HepG2 (cell line): Measurements from ENCODE around the gene ZFP14.

ENCODE experiments used
- SKI ChIP-seq: fragments of 450-650 bp; IDR thresholded peaks from one replicate; pipeline ENCODE4 v1.6.1; 2018; ENCODE audit warnings: mild to moderate bottlenecking; ENCODE audit not compliant: partially characterized antibody
- TF ChIP-seq, protein P1 (sequence below): IDR thresholded peaks from 2 replicates; pipeline ENCODE4 v1.6.1; 2012; ENCODE audit warnings: low read depth, low read length, improper control_type of control experiment

DNA sequence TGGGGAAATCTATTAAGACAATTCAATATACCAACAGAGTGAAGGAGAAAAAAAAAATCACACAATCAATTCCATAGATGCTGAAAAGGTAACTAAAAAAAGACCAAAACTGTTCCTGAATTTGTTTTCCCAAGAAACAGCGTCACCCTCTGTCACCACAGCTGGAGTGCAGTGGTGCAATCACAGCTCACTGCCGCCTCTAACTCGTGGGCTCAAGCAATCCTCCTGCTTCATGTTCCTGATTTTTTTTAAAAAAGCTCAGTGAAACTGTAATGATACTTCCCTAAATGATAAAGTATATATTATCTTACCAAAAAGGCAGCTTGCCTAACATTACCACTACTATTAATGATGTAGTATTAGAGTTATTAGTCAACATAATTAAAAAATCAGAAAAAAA lies 19.6 kb upstream of the ZFP14 start:
- TF ChIP-seq, protein P1, sequence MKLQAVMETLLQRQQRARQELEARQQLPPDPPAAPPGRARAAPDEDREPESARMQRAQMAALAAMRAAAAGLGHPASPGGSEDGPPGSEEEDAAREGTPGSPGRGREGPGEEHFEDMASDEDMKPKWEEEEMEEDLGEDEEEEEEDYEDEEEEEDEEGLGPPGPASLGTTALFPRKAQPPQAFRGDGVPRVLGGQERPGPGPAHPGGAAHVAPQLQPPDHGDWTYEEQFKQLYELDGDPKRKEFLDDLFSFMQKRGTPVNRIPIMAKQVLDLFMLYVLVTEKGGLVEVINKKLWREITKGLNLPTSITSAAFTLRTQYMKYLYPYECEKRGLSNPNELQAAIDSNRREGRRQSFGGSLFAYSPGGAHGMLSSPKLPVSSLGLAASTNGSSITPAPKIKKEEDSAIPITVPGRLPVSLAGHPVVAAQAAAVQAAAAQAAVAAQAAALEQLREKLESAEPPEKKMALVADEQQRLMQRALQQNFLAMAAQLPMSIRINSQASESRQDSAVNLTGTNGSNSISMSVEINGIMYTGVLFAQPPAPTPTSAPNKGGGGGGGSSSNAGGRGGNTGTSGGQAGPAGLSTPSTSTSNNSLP: no peak
- no peak for TF ChIP-seq SKI
